GM18508 (cell line): Measurements from ENCODE around the gene NLGN1.

ENCODE experiments used
- ATAC-seq: cut with Tn5 transposase; IDR thresholded peaks from one replicate; pipeline ENCODE4 v1.9.1; 2021; ENCODE audit warnings: moderate number of reproducible peaks; ENCODE audit not compliant: insufficient read depth, unreplicated experiment

Gene NLGN1

DNA sequence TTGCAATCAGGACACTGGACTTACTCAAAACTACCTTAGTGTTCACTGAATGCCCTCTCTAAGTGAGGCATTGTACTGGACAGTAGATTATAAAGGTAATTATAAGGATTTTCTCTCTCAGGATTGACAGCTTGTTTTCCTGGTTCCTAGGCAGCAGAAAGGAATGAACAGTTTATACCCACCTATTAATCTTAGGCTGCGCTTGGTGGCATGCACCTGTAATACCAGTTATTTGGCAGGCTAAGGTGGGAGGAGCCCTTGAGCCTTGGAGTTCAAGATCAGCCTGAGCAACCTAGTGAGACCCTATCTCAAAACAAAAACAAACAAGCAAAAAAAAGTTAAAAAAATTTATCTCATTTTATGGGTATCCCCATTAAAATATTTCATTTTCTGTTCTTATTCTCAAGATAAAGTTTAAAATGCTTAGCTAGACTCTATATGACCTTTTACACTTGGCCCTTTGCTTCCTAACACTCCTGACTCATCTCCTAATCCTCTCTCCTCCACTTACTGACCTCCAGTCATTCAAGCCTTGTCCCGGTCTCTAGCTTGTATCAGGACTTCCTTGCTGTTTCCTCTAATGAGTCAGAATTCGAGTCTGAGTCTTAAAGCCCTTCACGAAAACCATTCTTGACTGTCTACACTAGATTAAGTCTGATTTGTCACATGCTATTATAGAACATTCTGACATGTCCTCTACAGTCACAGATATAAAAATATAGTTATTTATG lies 348.6 kb downstream of the NLGN1 start:
- no peak for ATAC-seq

DNA sequence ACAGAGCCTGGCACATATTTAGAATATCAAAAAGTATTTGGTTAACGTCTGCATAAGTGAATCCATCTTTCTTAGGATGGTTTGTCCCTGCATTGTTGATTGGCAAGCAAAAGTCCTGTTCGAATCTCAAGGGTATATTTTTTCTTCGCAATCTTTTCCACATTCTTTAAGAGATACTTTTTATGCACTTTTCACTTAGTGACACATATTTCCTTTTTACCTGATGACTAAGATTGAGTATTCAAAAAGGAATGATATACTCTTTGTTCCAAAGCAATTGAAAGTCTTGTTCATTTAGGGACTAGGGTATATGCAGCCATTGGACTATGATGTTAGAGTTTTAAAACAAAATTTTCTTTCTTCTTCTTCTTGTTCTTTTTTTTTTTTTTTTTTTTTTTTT lies 349.9 kb downstream of the NLGN1 start:
- no peak for ATAC-seq

DNA sequence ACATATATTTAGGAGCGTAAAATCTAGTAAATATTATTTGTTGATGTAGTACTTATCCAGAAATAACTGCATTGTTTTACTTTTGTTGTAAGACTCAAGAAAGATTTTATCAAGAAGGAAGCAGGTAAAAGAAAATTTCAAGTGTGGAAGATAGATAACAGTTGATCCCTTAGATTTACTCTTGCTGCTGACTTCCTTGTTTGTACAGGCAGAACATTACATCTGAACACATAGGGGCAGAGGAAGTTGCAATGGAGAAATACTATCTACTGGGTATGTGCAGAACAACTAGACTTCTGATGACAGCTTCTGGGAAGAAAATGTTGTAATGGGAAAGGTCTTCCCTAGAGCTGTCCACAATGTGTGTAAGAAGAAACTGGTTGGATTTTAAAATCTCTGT lies 350.6 kb downstream of the NLGN1 start:
- no peak for ATAC-seq

DNA sequence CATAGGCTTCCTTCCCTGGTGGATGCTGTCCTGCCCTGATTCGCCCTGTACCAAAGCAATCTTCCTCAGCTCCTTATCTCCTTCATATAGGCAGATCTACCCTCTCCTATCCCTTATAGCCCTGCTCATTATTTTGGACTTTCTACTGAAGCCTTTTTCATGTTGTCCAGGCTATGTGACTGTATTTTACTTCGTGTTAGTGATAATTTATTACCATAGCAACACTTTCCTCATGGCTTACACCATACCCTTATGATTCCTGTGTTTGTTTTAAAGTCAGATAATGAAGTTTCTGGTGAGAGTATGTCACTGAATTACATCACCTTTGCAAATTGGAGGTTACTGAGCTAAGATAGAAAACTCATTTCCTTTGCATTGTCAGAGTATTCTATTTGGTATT lies 352.6 kb downstream of the NLGN1 start:
- ATAC-seq, result no peak

DNA sequence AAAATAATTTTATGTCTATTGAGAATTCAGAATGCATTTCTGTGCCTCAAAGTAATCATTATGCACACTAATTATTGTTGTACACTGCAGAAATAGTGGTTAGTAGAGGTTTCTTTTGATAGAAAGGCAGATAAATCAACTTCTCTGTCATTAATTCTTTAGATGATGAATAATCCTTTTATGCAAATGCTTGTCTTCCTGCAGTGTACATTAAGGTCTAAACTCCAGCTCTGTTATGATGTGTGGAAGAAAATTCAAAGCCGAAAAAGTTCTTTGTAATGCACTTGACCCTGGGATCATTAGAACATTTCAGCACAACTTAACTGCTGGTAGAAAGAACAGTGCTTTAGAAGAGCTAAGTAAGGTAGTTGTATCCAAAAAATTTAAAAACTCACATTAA lies 353.0 kb downstream of the NLGN1 start:
- no peak for ATAC-seq

DNA sequence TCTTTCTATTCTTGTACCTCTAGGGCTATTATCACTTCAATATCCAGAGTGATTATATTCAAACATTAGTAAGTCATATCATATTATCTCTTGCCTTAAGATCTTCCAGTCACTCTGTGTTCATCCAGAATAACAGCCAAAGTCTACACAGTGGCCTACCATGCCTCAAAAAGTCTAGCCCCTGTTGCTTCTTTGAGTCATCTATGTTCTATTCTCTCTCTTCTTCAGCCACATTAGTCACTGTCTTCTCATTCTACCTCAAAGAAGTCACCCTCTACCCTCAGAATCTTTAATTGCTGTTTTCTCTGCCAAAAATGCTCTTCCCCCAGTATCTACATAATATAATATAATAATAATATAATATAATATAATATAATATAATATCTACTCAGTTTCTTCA lies 356.0 kb downstream of the NLGN1 start:
- ATAC-seq, result no peak

DNA sequence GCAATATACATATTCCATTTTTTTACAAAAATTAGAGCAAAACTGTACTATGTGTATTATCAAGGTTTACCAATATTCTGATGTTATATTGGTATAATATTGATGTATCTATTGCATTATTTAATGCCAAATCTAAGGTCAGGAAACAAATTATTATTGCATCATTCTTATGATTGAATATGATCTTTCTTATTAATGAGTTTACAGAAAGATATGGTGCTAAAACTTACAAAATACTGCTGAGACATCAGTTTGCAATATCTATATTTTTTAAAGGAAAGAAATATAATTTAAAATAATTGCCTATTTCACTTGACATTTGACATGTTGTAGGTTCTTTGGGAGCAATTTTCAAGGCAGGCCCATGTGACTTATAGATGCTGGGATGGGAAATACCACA lies 357.6 kb downstream of the NLGN1 start:
- no peak for ATAC-seq

DNA sequence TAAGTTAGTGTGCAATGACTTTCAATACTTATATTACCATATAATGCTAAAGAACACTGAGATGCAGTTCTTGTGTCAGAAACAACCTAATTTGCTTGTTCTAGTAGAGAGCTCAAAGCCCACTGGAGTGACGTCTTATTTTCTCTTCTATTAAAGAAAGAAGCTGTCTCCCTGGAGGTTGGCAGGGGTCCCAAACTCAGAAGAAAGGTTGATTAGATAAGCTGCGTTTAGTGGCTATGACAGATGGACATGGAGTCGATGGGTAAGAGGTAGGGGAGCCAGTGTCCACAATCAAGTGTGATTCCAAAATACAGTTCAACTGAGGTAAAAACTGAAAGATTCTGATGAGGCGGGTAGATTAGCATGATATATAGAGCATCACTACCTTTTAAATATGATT lies 363.6 kb downstream of the NLGN1 start:
- ATAC-seq, result no peak

DNA sequence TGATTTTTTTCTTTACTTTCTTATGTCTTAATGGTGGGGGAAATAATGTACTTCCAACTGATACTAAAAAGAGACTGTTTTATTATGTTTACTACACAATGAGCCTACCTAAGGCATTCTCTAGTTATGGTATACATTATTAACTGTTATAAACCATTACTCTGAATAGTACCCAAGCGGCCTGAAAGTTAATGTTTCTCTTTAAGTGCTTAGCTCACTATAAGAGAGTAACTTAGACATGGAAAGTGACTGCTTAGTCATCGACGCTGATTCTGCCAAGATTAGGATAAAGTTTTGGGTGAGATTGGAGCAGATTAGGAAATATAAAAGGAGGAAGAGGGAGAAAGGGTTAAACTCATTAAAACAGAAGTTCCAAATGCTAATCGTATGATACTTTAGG lies 365.0 kb downstream of the NLGN1 start:
- ATAC-seq, result no peak

DNA sequence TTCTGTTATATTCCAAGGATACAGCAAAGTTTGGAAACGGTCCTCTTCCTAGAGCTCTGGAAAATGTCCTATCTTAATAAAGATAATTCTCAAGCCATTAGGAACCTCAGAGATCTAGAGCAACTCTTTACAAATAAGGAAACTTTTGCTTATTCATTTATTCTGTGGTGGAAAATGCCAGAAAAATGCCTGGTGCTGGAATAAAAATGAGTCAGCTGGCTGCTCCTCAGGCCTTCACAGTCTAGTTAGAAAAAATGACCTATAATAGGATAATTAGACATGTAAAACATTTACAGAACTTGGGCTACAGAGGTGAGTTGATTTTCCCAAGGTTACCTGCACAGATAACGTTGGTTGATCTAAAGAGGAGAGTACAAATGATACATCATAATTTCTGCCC lies 372.5 kb downstream of the NLGN1 start:
- ATAC-seq, result no peak

DNA sequence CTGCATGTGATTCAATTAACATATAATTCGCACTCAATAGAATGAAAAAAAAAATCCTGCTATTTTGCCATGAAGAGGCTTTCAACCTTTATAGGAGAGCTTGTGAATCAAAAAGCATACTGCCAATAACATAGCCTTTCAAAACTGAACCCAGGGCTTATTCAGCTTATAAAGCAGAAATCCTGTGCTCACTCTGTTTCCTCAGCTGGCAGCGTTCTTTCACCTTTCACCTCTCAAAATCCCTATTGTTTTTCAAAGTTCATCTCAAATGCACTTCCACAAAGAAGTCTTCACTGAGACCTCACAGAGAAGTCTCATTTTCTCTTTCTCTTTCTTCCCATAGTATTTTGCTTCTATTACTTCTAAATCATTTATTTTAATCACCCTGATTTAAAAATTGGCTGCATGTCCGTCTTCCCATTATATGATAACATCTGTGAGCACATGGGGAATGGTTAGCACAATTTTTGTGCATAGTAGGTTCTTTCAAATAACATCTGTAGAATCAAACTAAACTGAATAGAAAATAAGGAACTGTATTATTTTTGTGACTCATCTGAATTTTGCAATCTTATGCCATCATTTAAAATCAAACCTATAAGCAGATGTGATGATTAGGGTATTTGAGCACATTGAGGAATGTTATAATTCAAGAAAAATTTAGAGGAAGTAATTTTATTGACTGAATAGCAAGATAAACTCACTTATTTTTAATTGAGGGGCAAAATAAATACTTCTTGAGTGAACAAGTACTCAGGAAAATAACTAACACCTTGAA lies 373.4 kb downstream of the NLGN1 start:
- ATAC-seq, result no peak

DNA sequence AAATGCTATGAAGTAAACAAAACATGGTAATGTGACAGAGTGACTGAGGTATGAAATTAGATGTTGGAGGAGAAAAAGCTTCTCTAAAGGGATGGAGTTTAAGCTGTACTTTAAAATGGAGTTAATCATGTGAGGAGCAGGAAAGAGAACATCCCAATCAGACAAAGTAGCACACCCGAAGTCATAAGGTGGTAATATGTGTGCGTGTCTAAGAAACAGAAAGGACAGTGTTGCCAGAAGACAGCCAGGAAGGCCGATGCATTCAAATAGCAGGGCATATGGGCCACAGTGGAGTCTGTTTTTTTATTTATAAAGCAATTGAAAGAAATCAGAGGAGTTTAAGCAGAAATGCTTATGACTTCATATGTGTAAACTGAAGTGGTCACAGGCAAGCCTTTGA lies 376.3 kb downstream of the NLGN1 start:
- ATAC-seq, result no peak

DNA sequence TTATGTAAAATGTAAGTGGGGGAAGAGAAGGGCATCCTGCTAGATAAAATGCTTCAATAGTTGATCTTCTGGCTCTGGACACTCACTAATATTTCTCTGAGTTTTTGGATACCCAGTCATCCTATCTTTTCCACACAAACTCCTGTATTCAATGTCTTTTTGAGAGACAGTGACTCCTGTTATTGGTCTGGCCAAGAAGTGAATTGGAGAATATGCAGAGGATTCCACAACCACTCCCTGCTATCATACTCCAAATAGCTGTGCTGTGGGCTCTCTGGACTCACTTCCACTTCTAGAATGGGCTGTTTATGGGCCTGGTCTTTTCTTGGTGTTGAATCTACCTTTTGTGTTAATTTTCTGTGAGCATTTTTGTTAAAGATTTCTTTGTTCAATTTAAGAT lies 376.8 kb downstream of the NLGN1 start:
- ATAC-seq, result no peak

DNA sequence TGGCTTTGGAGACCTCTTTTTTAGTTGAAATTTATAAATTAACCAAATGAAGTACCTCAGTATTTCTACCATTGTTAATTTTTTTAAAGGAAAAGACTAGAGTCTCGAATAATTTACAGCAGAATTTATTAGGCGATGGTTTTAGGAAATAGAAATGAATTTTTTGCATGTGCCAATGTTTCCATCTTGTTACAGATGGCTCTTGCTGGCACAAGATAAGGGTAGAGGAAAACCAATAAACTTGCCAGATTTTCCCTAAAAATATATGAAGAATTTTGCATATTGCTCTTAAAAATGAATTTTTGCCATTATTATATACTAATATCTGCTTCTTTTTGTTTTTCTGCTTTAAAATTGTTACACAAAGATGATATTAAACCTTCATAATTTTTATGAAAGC lies 380.7 kb downstream of the NLGN1 start:
- ATAC-seq, result no peak

DNA sequence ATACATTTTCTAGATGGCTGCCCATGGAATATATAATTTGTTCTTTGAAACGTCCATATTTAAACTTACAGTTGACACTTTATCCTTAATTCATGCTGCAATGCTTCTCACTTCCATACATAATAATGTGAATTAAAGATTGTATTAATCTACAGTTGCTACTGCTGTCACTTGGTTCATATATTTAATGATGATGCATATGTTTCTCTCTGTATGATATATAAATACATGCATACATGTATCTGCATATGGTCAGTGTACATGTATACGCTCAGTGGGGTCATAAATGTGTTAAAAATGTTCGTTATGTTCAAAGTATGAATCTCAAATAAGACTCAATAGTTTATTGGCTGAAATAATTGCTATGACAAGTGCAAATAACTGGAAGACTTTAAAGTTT lies 382.5 kb downstream of the NLGN1 start:
- no peak for ATAC-seq

DNA sequence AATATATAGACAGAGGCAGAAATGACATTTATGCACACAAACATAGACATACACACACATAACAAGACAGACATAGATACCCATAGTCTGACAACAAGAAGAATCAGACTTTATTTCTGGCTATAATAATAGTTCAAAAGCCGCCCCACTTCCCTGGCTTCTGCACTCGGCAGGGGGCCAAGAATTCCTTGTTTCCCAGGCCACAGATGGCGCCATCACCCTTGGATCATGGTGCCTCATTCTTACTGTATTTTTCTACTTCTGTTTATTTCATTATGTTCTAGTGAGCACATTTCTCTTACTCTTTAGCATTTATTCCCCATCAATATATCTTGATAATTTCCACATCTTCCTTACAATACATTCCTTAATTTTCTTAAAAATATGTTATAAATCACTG lies 387.5 kb downstream of the NLGN1 start:
- no peak for ATAC-seq

DNA sequence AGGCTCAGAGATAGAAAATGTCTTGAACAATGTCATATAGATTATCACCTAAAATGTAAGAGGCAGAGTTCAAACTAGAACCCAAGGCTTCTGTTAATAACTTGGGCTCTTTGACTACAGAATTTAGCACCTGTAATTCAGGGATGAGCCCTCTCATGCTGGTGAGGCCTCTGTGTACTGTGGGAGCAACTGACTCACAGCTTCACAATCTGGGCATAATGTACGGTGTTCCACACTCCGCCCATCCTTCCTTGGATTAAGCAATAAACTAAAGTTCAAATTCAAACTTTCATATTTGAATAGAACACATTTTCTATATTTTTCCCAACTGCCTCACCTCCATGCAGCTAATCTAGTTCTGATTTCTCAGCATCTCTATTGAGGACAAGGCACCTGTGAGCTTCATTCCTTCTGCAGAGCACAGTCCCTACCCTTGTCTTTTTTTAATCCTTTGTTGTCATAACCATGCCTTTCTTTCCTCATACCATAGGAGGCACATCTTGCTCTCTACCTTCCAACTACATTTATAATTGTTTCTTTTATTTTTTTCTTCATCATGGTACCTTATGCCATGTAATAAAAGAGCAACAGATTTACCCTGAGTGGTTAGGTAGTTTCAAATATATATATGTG lies 392.1 kb downstream of the NLGN1 start:
- no peak for ATAC-seq

DNA sequence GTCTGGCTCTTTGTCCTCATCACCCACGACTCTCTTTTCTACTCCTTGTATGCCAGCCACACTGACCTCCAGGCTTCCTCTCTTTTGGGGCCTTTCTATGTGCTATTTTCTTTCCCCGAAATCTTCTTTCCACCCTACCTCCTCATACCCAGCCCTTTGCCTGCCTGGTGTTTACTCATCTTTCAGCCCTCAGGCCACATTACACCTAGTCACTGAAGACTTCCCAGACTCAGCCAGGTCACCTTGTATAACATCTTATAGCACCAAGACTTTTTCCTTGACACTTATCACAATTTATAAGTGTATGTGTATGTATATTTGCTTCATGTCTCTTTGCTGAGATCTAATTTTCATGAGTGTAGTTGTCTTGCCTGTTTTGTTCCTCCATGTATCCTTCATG lies 396.4 kb downstream of the NLGN1 start:
- no peak for ATAC-seq

DNA sequence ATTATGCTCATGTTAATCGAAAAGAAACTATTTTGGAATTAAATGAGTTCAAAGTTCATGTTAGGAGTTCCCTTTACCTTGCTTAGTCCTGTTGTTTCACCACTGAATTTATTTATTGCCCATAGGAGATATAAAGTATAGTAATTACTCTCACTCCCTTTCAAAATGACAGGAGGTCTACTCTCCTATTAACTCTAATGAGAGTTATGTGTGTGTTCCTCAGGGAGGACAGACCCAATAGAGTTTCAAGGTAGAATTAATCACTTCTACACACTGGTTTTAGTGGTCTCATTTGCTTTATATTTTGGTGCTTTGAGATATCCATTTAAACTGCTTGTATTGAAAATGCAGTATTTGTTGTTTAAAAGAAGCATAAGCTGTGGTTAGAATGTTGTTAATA lies 398.9 kb downstream of the NLGN1 start:
- ATAC-seq, result no peak

DNA sequence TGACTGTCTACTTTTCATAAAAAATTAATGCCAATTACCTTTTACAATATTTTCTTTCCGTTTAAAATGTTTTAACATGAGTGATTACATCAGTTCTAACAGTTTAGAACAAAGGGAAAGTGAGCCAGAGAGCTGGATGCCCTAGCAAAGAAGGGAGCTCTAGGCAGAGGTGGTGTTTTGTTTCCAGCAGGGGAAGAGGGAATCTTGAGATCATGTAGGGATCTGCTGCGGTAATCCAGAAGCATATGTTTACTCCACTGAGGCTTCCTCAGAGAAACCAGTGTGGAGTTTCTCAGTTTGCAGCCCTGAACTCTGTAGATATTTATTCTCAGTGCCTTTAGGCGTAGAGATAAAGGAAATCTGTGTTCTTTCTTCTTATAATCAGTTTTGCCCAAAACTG lies 399.3 kb downstream of the NLGN1 start:
- ATAC-seq, result no peak

DNA sequence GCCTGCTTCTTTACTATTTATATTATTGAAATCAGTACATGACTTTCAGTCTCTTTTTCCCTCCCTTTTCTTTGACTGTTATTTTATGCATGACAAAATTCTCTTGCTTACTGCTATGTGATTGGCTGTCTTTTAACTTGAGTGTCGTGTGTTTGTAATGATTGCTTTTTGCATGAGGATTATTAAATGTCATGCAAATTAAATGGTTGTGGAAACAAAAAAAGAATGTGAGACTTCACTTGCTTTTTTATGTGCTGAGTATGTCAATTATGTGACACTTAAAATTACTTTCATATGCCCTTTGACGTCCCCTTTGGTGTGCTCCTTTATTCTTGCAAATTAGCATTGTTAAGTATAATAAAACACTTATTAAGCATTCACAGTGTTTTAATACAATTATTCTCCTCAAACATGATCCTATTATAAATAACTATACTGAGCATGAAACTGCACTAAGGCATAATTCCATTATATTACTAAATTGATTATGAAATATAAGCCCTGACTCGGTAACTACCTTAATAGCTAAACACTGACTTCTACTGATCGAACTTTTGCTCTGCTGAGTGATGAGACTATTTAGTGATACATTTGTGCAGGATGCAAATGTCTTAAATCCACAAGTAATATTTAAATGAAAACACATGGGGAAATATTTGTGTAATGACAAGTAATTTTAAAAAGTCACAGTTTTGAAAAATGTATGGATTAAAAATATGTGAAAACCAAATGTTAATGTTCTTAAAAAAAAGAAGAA lies 401.7 kb downstream of the NLGN1 start:
- no peak for ATAC-seq
